ENCODE measurements around the gene ZNF18.

DNA sequence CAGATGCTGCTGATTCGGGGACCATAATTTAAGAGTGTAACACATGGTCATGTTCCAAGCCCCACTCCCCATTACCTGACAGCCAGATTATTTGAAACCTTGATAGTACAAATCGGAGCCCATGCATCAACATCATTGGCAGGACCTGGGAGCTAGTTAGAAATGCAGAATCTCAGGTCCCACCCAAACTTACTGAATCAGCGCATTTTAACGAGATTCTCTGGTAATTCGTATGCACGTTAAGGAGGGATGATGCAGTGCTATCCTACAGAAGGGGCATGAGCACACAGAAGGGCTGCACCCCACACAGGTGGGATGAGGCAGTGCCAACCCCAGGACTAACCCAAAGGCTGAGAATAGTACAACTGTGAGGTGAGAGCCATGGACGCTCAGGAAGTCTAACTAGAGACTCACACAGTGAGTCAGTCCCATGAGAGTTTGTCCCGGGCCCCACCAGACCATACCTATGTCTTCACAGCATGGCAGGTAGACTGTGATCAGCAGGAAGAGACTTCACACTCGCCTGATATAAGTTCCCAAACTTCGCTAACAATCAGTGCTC, 64.9 kb downstream of the ZNF18 start:
- TF ChIP-seq IKZF5 (CRISPR knock-in tag; IDR thresholded peaks at IDR 0.05) (no peak), CHD2 (IDR thresholded peaks at IDR 0.05; ENCODE audit: low read depth, low read length) (no peak), RBAK (CRISPR knock-in tag; IDR thresholded peaks at IDR 0.05) (no peak), SIN3A (IDR thresholded peaks at IDR 0.05; ENCODE audit: borderline replicate concordance, low read depth, low read length) (no peak), KLF16 (CRISPR knock-in tag; IDR thresholded peaks at IDR 0.05) (no peak), POLR2AphosphoS5 (IDR thresholded peaks at IDR 0.05; ENCODE audit: low read depth, low read length) (no peak), SIN3B (IDR thresholded peaks at IDR 0.05; ENCODE audit: low read length) (no peak), ZBTB4 (CRISPR knock-in tag; IDR thresholded peaks at IDR 0.05; ENCODE audit: borderline replicate concordance) (no peak), RXRA (CRISPR knock-in tag; IDR thresholded peaks at IDR 0.05) (no peak), ZNF234 (CRISPR knock-in tag; conservative IDR thresholded peaks at IDR 0.05) (no peak), NBN (conservative IDR thresholded peaks at IDR 0.05) (no peak)

All from HepG2 (cell line).